A204.1 (cell line): ENCODE measurements around the gene TRIM62.

Experiments used
- FAIRE-seq: peaks from 2 replicates; lab custom pipeline; 2012; peaks lifted over from hg19 to GRCh38; lab: Jason Lieb, UNC

TRIM62 gene

GRCh38 chr1:33181921-33182341, at the start of gene TRIM62:
Gene TRIM62 (minus strand): TSS chr1:33182043. CDS start chr1:33181432, 611 bp downstream.
- FAIRE-seq: no peak

GRCh38 chr1:33231166-33231565, 49.3 kb upstream of the TRIM62 start:
- FAIRE-seq: no peak

- no peak for FAIRE-seq
These were observed 47.2 kb upstream of the TRIM62 start for GRCh38 chr1:33228935-33229487.

GRCh38 chr1:33225586-33225985, 43.7 kb upstream of the TRIM62 start:
- no peak for FAIRE-seq

GRCh38 chr1:33224166-33224707, 42.4 kb upstream of the TRIM62 start:
- no peak for FAIRE-seq

- no peak for FAIRE-seq
These were observed 40.5 kb upstream of the TRIM62 start for GRCh38 chr1:33222381-33222780.

GRCh38 chr1:33221385-33221758, 39.5 kb upstream of the TRIM62 start:
- no peak for FAIRE-seq

GRCh38 chr1:33220676-33221384, 39.0 kb upstream of the TRIM62 start:
- no peak for FAIRE-seq

GRCh38 chr1:33219886-33220661, 38.2 kb upstream of the TRIM62 start:
- FAIRE-seq: no peak

GRCh38 chr1:33211972-33212371, 30.1 kb upstream of the TRIM62 start:
- FAIRE-seq: no peak

GRCh38 chr1:33206340-33206739, 24.5 kb upstream of the TRIM62 start:
- FAIRE-seq: no peak

- no peak for FAIRE-seq
These were observed 13.7 kb upstream of the TRIM62 start for GRCh38 chr1:33195556-33195955.

GRCh38 chr1:33191731-33192275, 10.0 kb upstream of the TRIM62 start:
- no peak for FAIRE-seq

GRCh38 chr1:33190701-33191100, 8.9 kb upstream of the TRIM62 start:
- no peak for FAIRE-seq

- FAIRE-seq: no peak
These were observed 6.9 kb upstream of the TRIM62 start for GRCh38 chr1:33188572-33189275.

GRCh38 chr1:33186936-33187335, 5.1 kb upstream of the TRIM62 start:
- no peak for FAIRE-seq

GRCh38 chr1:33185541-33185940, 3.7 kb upstream of the TRIM62 start:
- FAIRE-seq: no peak

- FAIRE-seq: no peak
These were observed 1.5 kb upstream of the TRIM62 start for GRCh38 chr1:33183306-33183705.

GRCh38 chr1:33182896-33183295, 1.1 kb upstream of the TRIM62 start:
- no peak for FAIRE-seq

- FAIRE-seq: no peak
These were observed 578 bp upstream of the TRIM62 start for GRCh38 chr1:33182401-33182841.

GRCh38 chr1:33180911-33181890, 642 bp downstream of the TRIM62 start:
- no peak for FAIRE-seq
